DND-41 (cell line): ENCODE results near the gene SNX25.

Source experiments
- ATAC-seq: fragments of 200-7000 bp; cut with Tn5 transposase; 3 replicates; pipeline ENCODE4 v1.9.1; 2021; ENCODE audit warnings: low read depth; ENCODE audit not compliant: insufficient read depth
- DNase-seq: peaks from one replicate; pipeline ENCODE4 v3.0.0-alpha.2; 2020
- H2AFZ ChIP-seq: 2 replicates; pipeline ENCODE4 v1.6.0; 2012; ENCODE audit warnings: low read depth, low read length
- H3K27ac ChIP-seq: 2 replicates; pipeline ENCODE4 v1.5.1; 2012; ENCODE audit warnings: low read length, inconsistent platforms
- H3K27me3 ChIP-seq: fragments of 200-600 bp; sonication (generic); 2 replicates; pipeline ENCODE4 v1.6.0; 2012; ENCODE audit warnings: low read length, mild to moderate bottlenecking, inconsistent platforms; ENCODE audit not compliant: insufficient read depth, poor library complexity
- H3K36me3 ChIP-seq: 2 replicates; pipeline ENCODE4 v1.5.1; 2012; ENCODE audit warnings: low read length, inconsistent platforms; ENCODE audit not compliant: insufficient read depth
- H3K4me1 ChIP-seq: 2 replicates; pipeline ENCODE4 v1.5.1; 2012; ENCODE audit warnings: mild to moderate bottlenecking, low read length; ENCODE audit not compliant: insufficient read depth
- H3K4me2 ChIP-seq: 2 replicates; pipeline ENCODE4 v1.6.0; 2012; ENCODE audit warnings: mild to moderate bottlenecking, moderate library complexity, low read length, inconsistent platforms; ENCODE audit not compliant: insufficient read depth
- H3K4me3 ChIP-seq, 2 experiments: fragments of 200-600 bp in 1 of 2; shearing (Covaris generic) in 1 of 2; 2 replicates each; pipeline ENCODE4 v1.5.1; 2012 to 2016; ENCODE audit warnings: inconsistent platforms in 2 of 2, low read length in 2 of 2, mild to moderate bottlenecking in 2 of 2, low read depth in 1 of 2, moderate library complexity in 1 of 2
- H3K79me2 ChIP-seq: 2 replicates; pipeline ENCODE4 v1.6.0; 2012; ENCODE audit warnings: low read length, inconsistent platforms; ENCODE audit not compliant: insufficient read depth
- H3K9ac ChIP-seq: 2 replicates; pipeline ENCODE4 v1.6.0; 2012; ENCODE audit warnings: low read depth, mild to moderate bottlenecking, inconsistent platforms, low read length, moderate library complexity
- H3K9me3 ChIP-seq: 2 replicates; pipeline ENCODE4 v1.5.1; 2012; ENCODE audit warnings: low read length, moderate library complexity, mild to moderate bottlenecking, inconsistent platforms; ENCODE audit not compliant: insufficient read depth, severe bottlenecking
- H4K20me1 ChIP-seq: 2 replicates; pipeline ENCODE4 v1.6.0; 2012; ENCODE audit warnings: low read length; ENCODE audit not compliant: insufficient read depth
- EZH2 ChIP-seq: IDR thresholded peaks from 3 replicates; pipeline ENCODE4 v1.6.1; 2012; ENCODE audit warnings: borderline replicate concordance, low read depth, mild to moderate bottlenecking, moderate library complexity, low read length, inconsistent platforms; ENCODE audit not compliant: severe bottlenecking

The SNX25 gene

GRCh38 chr4:185412412-185412811 is 203.0 kb downstream of the SNX25 start:
- no peak overlapping the region for H2AFZ ChIP-seq
- no peak for ATAC-seq
- H3K4me2 ChIP-seq: no peak overlapping the region

More at GRCh38 chr4:185412412-185412811, 203.0 kb downstream of the SNX25 start:
- H3K79me2 ChIP-seq: no peaks in the 10 kb centered on the region
- H4K20me1 ChIP-seq: no peaks in the 10 kb centered on the region
- no peak for TF ChIP-seq EZH2
- H3K9ac ChIP-seq: no peak overlapping the region
- no peaks in the 10 kb centered on the region for H3K27me3 ChIP-seq
- no peak overlapping the region for H3K4me3 ChIP-seq
- H3K9me3 ChIP-seq: no peaks in the 10 kb centered on the region
- no peaks in the 10 kb centered on the region for H3K4me1 ChIP-seq
- peaks cover 49% of the 10 kb centered on the region for H3K36me3 ChIP-seq
- DNase-seq: no peak
- no peak overlapping the region for H3K27ac ChIP-seq
